ENCODE results near the gene PCSK4.
"Not testable (repeated sequence)": the region's sequence is repeated elsewhere in the genome, so short reads cannot be mapped to it uniquely, and the experiment has no call there.

The PCSK4 gene

DNA sequence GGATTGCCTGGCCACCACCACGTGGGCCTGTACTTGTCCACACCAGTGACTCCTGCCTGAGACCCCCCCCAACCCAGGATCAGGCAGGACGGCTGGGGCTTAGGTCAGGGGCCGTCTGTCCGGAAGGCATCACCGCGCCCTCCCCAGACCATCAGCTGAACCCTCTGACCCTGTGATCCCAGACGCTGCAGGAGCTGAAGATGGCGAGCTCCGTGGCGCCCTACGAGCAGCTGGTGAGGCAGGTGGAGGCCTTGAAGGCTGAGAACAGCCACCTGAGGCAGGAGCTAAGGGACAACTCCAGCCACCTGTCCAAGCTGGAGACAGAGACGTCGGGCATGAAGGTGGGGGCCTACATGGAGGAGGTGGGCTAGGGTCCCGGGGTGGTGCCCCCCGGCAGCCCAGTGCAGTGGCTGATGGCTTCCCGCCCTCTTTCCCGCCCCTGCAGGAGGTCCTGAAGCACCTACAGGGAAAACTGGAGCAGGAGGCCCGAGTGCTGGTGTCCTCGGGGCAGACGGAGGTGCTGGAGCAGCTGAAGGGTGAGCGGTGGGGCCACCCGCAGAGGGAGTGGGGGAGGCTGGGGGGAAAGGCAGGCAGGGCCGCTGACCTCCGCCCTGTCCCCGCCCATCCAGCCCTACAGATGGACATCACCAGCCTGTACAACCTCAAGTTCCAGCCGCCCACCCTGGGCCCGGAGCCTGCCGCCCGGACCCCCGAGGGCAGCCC lies 37.2 kb downstream of the PCSK4 start:
- DNase-seq, result no peak

GRCh38 chr19:1451916-1452801 lies 38.0 kb downstream of the PCSK4 start:
- DNase-seq, result no peak

- DNase-seq, result no peak
Observed at GRCh38 chr19:1450735-1451731, 39.1 kb downstream of the PCSK4 start.

GRCh38 chr19:1449467-1450442 lies 40.4 kb downstream of the PCSK4 start, which contains the start of gene APC2:
APC2 (plus strand) TSS chr19:1450121; CDS start chr19:1453002, 2,881 bp downstream.
- DNase-seq, result no peak

- no peak for DNase-seq
Observed at GRCh38 chr19:1447944-1448343, 42.2 kb downstream of the PCSK4 start.

- no peak for DNase-seq
Observed at GRCh38 chr19:1447504-1447903, 42.6 kb downstream of the PCSK4 start.

DNA sequence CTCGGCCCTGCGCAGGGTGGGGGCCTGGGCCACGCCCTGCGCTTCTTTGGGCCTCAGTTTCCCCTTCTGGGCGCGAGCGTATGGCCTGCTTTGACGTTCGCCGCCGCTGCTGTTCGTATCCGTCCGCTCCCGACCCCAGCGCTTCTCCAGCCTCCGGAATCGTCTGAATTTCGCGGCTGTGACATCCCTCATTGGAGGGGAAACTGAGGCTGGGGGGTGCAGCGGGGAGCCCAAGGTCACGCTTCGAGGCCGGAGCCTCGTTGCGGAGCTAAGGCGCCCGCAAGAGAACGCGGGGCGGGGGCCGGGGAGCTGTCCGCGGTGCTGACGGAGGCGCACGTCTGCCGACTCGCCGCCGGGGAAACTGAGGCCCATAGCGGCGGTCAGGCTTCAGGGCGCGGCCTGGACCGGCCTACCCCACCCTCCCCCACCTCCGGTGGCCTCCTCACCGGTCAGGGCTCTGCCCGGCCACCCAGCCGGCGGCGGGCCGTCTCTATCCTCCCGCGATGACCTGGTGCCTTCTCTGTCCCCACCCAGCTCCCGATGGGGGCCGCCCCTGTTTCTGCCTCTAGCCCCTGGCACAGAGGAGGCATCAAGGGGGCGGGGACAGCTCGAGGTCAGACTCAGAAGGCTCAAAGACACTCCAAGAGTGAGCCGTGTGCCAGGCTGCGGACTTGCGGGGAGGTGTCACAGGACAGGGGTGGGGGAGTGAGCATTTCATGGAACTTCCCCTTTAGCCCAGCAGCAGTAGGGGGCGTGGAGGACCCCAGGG lies 43.3 kb downstream of the PCSK4 start:
- no peak for DNase-seq

GRCh38 chr19:1445932-1446712 lies 44.0 kb downstream of the PCSK4 start:
- DNase-seq, result no peak

DNA sequence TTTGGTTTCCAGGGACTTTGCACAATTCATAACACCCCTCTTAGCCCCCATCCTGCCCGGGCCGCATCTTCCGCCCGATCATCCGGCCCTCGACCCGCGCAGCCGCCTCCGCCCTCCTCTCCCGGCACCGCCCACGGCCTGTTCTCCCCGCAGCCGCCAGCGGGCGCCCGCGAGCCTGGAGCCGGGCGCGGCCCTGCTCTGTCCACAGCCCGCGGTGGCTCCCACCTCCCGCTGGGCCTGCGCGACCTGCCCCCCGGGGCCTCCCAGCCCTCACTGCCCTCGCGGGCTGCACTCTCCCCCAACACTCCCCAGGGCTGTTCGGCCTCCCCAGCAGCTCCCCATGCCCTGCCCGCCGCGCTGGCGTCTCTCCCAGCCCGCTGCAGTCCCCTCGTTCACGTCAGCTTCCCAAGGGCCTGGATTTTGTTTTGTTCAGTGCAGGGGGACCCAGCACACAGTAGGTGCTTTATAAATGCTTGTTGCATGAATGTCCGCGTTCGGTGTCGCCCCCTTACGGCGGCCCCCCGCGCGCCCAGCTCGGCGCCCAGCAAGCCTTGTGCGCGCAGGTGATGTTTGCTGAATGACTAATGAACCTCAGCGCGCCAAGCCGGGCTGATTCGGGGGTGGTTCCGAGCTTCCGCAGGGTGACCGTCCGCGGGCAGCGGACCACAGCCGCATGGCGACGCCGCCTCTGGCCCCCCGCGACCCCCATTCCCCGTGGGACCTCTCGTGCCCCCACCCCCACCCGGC lies 44.8 kb downstream of the PCSK4 start:
- DNase-seq, result peak; percentile 56

DNA sequence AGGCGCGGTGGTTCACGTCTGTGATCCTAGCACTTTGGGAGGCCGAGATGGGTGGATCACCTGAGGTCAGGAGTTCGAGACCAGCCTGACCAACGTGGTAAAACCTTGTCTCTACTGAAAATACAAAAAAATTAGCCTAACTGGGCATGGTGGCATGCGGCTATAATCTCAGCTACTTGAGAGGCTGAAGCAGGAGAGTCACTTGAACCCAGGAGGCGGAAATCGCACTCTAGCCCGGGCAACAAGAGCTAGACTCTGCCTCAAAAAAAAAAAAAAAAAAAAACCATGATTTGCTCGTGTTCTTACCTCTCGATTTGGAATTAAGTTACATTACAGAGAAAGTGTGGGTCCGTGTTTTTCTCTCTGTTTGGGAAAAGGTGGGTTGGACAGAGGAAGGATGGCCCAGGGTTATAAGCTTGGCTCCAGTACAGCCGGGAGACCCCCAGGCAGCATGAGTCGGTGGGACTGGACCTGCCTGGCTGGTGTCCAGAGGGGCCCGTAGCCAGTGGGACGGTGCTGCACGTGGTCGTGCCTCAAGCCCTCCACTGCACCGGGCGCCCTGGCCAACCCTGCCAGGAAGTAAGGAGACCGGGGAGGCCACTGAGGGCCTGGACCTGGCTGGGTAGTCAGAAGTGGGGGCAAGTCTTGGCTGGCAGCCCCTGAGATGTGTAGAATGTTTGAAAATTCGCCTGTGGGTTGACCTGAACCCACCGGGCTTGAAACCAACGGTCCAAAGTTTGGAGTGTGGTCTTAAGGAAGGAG lies 48.3 kb downstream of the PCSK4 start:
- no peak for DNase-seq

- no peak for DNase-seq
Observed at GRCh38 chr19:1441022-1441426, 49.1 kb downstream of the PCSK4 start.

DNA sequence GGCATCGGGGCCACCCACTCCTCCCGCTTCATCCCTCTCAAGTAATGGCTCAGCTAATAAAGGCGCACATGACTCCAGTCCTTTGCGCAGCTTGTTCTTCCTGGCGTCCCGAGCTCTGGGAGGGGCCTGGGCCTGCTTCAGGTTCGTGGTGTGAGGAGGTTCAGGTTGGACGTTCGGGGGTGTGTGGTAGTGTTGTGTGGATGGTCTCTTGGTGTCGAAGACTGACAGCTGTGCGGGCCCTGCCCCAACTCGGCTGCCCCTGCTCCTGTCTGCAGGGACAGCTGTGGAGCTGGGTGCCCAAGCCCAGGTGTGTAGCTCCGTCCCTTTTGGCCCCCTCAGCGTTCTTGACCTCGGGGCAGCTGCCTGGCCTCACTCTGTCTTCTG lies 49.7 kb downstream of the PCSK4 start:
- DNase-seq, result no peak

GRCh38 chr19:1439525-1440417 lies 50.4 kb downstream of the PCSK4 start:
- not testable (repeated sequence) for DNase-seq

- DNase-seq, result no peak
Observed at GRCh38 chr19:1438933-1439354, 51.2 kb downstream of the PCSK4 start.

DNA sequence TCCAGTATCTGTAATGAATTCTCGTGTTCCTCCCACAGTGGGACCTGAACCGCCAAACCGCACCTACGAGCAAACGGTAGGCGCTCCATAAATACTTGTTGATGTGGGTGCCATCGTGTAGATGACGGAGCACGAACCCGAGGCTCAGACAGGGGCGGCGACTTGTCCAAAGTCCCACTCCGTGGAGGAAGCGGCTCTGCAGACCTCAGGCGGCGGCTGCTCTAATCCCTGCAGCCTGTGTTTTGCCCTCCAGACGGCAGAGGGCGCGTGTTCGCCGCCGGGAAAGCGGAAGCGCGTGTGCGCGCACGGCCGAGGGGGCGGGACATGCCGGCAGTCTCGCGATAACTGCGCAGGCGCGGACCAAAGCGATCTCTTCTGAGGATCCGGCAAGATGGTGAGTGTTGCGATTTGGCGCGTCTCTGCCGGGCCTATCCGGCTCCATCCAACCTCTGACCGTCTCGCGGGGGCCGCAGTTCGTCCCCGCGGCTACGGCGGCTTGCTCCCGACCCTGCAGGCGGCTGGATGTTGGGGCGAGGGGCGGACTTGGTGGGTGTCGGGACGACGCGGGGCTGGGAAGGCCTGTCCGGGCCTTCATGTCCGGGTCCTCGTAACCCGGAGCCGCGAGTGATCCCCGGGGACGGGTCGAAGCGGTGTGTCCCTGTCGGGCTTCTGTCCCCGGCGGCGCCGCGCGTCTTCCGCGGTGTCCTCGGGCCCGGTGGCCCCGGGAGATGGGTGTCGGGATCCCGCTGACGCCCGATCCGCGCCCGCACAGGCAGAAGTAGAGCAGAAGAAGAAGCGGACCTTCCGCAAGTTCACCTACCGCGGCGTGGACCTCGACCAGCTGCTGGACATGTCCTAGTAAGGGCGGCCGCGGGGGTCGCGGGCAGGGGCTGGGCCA lies 51.9 kb downstream of the PCSK4 start, which contains the start of gene RPS15:
RPS15 (plus strand) TSS at position 362 of the 898 bp plus-strand sequence; CDS start at position 392, 30 bp downstream.
- peak; percentile 91 for DNase-seq

DNA sequence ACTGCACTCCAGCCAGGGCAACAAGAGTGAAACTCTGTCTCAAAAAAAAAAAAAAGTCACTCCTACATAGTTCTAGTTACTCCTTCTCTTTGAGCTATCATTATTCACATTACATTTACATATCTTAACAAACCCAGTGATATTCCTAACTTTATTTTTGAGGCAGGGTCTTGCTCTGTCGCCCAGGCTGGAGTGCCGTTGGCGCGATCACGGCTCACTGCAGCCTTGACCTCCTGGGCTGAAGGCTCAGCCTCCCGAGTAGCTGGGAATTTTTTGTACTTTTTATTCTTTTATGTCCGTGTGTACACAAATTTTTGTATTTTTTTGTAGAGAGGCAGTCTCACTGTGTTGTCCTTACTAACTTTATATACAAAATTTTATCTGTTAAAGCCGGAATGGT lies 52.5 kb downstream of the PCSK4 start:
- no peak for DNase-seq

Measured in effector CD8-positive, alpha-beta T cell (primary cell).